Neural crest cell (in vitro differentiated cells): ENCODE data around the gene KLHDC2. TPM values are rescaled to one million over a fixed set of nuclear protein-coding genes. Genes with fewer than 3 reads are reported as not detected.
A peak's percentile ranks its signal among the peaks of the same experiment; 100 is the strongest.
"Not testable (repeated sequence)": the region's sequence is repeated elsewhere in the genome, so short reads cannot be mapped to it uniquely, and the experiment has no call there.

ENCODE experiments used
- DNase-seq: peaks from one replicate; pipeline ENCODE4 v3.0.0; 2021; ENCODE audit warnings: low read depth, mixed read lengths, low spot score
- H3K27ac Mint-ChIP-seq: one replicate; pipeline ENCODE4 v1.8.0; 2021; ENCODE audit warnings: mild to moderate bottlenecking, mixed read lengths; ENCODE audit not compliant: unreplicated experiment
- H3K27me3 Mint-ChIP-seq: 2 replicates; pipeline ENCODE4 v1.8.0; 2021; ENCODE audit warnings: low read depth, mild to moderate bottlenecking, mixed read lengths
- H3K36me3 Mint-ChIP-seq: 2 replicates; pipeline ENCODE4 v1.8.0; 2021; ENCODE audit warnings: low read depth, mild to moderate bottlenecking, mixed read lengths
- H3K4me1 Mint-ChIP-seq: 2 replicates; pipeline ENCODE4 v1.8.0; 2021; ENCODE audit warnings: mixed read lengths
- H3K4me3 Mint-ChIP-seq: one replicate; pipeline ENCODE4 v1.8.0; 2021; ENCODE audit warnings: mild to moderate bottlenecking, mixed read lengths
- H3K9me3 Mint-ChIP-seq: 2 replicates; pipeline ENCODE4 v1.8.0; 2021; ENCODE audit warnings: mixed read lengths
- total RNA-seq: library from RNA; stranded (reverse); gene quantifications from 2 replicates; pipeline ENCODE4 v1.2.1, GENCODE V29; 2021
- TF ChIP-seq, protein P1 (sequence below): fragments of 200-600 bp; sonication (generic); conservative IDR thresholded peaks from 2 replicates; pipeline ENCODE4 v1.5.0; 2021; ENCODE audit warnings: antibody characterized with exemption, mild to moderate bottlenecking

The KLHDC2 gene
- total RNA-seq, 1 donor from 2014 or later: 36.1 TPM

DNA sequence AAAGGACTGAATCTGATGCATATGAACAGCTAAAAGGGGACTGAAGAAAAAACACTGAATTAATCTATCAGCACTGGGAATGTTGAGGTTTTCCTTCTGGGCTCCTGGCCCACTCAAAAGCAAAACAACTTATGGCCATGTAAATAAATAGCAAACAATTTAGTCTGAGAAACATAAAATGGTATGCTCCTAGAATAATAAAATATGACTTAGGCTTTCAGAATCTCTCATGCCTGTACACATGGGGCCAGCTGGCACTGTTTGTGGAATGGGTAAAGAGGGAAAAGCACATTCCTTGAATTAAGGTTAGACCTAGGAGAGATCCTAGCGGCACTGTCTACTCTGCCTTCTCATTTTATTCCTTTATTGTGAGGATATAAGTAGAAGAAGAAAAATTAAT, 6.2 kb downstream of the KLHDC2 start:
- Mint-ChIP-seq H3K4me1 (peaks cover 24% of the 10 kb centered on the region), H3K4me3 (peak overlapping the region; percentile 41), H3K36me3 (peaks cover 3% of the 10 kb centered on the region), H3K27ac (no peak overlapping the region), H3K27me3 (no peaks in the 10 kb centered on the region), H3K9me3 (no peaks in the 10 kb centered on the region)
- TF ChIP-seq, protein P1, sequence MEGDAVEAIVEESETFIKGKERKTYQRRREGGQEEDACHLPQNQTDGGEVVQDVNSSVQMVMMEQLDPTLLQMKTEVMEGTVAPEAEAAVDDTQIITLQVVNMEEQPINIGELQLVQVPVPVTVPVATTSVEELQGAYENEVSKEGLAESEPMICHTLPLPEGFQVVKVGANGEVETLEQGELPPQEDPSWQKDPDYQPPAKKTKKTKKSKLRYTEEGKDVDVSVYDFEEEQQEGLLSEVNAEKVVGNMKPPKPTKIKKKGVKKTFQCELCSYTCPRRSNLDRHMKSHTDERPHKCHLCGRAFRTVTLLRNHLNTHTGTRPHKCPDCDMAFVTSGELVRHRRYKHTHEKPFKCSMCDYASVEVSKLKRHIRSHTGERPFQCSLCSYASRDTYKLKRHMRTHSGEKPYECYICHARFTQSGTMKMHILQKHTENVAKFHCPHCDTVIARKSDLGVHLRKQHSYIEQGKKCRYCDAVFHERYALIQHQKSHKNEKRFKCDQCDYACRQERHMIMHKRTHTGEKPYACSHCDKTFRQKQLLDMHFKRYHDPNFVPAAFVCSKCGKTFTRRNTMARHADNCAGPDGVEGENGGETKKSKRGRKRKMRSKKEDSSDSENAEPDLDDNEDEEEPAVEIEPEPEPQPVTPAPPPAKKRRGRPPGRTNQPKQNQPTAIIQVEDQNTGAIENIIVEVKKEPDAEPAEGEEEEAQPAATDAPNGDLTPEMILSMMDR: no peak
- no peak for DNase-seq

- H3K4me3 Mint-ChIP-seq: no peak overlapping the region
- DNase-seq: no peak
- no peaks in the 10 kb centered on the region for H3K27me3 Mint-ChIP-seq
These were observed 10.5 kb downstream of the KLHDC2 start for GRCh38 chr14:49778421-49778820.

DNA sequence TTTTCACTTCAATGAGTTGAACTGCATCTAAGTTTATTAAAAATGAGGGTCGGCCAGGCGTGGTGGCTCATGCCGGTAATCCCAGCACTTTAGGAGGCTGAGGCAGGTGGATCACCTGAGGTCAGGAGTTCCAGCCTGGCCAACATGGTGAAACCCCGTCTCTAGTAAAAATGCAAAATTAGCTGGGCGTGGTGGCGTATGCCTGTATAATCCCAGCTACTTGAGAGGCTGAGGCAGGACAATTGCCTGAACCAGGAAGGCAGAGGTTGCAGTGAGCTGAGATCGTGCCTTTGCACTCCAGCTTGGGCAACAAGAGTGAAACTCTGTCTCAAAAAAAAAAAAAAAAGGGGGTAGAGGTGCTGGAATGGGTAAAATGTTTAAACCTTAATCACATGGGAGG, 13.1 kb downstream of the KLHDC2 start:
- H3K9me3 Mint-ChIP-seq, H3K4me3 Mint-ChIP-seq, DNase-seq, H3K4me1 Mint-ChIP-seq, H3K36me3 Mint-ChIP-seq, H3K27me3 Mint-ChIP-seq, H3K27ac Mint-ChIP-seq: not testable (repeated sequence)

More at GRCh38 chr14:49778421-49778820, 10.5 kb downstream of the KLHDC2 start:
- Mint-ChIP-seq H3K9me3 (no peaks in the 10 kb centered on the region), H3K4me1 (no peaks in the 10 kb centered on the region), H3K36me3 (peaks cover 5% of the 10 kb centered on the region), H3K27ac (no peak overlapping the region)
- TF ChIP-seq, protein P1: no peak

DNA sequence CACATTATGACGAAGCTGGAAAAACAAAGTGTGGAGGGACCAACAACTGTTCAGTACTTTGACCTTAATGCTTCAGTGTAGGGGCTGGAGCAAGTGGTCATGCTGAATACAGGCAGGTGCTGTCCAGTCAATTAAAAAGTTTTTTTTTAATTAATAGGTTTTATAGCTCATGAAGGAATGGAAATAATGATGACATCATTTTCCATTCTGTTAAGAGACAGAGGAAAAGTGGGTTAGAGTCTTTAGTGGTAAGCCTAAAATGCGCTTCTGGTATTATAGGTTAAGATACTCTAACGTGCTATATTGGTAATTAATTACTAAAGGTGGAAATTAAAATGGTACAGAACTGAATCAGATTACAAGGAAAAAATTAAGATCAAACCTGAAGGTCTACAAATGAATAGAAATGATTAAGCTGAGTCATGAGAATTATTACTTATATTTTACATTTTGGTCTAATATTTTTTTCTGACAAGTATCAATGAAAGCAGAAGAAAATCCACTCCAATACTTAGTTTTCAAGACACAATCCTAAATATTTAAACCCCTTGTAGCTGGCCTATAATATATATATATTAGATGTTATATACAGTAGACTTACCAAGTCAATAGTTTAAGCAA, 15.6 kb downstream of the KLHDC2 start:
- Mint-ChIP-seq H3K4me1 (no peaks in the 10 kb centered on the region), H3K27me3 (no peaks in the 10 kb centered on the region), H3K27ac (no peak overlapping the region), H3K4me3 (no peak overlapping the region), H3K36me3 (peaks cover 12% of the 10 kb centered on the region), H3K9me3 (no peaks in the 10 kb centered on the region)
- no peak for DNase-seq
- TF ChIP-seq, protein P1: no peak

GRCh38 chr14:49786315-49786714, 18.4 kb downstream of the KLHDC2 start:
- no peak overlapping the region for H3K27ac Mint-ChIP-seq
- H3K9me3 Mint-ChIP-seq: no peaks in the 10 kb centered on the region
- H3K4me1 Mint-ChIP-seq: no peaks in the 10 kb centered on the region
- TF ChIP-seq, protein P1: no peak
- peaks cover 20% of the 10 kb centered on the region for H3K36me3 Mint-ChIP-seq
- DNase-seq: no peak
- no peaks in the 10 kb centered on the region for H3K27me3 Mint-ChIP-seq
- H3K4me3 Mint-ChIP-seq: no peak overlapping the region

GRCh38 chr14:49792618-49793017, 24.7 kb downstream of the KLHDC2 start:
- no peaks in the 10 kb centered on the region for H3K4me1 Mint-ChIP-seq
- H3K27ac Mint-ChIP-seq: no peak overlapping the region
- no peaks in the 10 kb centered on the region for H3K27me3 Mint-ChIP-seq
- no peaks in the 10 kb centered on the region for H3K9me3 Mint-ChIP-seq
- no peak overlapping the region for H3K4me3 Mint-ChIP-seq
- no peak for DNase-seq
- peaks cover 18% of the 10 kb centered on the region for H3K36me3 Mint-ChIP-seq
- TF ChIP-seq, protein P1: no peak
